ENCODE results near the gene CCDC33.

- TF ChIP-seq CTCF (IDR thresholded peaks at IDR 0.05), result no peak
- no peak for TF ChIP-seq EZH2 (IDR thresholded peaks at IDR 0.05; ENCODE audit: borderline replicate concordance, insufficient read depth, low read depth, low read length, poor library complexity, severe bottlenecking)
These were observed 26.0 kb downstream of the CCDC33 start for GRCh38 chr15:74262151-74262550.
